Erythroblast (primary cell): ENCODE data around the gene XPR1.

Experiments used
- GATA1 ChIP-seq: IDR thresholded peaks from 2 replicates; pipeline ENCODE4 v1.6.1; 2011; ENCODE audit warnings: low read depth, mild to moderate bottlenecking, control low read depth, low read length, moderate library complexity
- POLR2A ChIP-seq: IDR thresholded peaks from 2 replicates; pipeline ENCODE4 v1.6.1; 2011; ENCODE audit warnings: mild to moderate bottlenecking, low read length

DNA sequence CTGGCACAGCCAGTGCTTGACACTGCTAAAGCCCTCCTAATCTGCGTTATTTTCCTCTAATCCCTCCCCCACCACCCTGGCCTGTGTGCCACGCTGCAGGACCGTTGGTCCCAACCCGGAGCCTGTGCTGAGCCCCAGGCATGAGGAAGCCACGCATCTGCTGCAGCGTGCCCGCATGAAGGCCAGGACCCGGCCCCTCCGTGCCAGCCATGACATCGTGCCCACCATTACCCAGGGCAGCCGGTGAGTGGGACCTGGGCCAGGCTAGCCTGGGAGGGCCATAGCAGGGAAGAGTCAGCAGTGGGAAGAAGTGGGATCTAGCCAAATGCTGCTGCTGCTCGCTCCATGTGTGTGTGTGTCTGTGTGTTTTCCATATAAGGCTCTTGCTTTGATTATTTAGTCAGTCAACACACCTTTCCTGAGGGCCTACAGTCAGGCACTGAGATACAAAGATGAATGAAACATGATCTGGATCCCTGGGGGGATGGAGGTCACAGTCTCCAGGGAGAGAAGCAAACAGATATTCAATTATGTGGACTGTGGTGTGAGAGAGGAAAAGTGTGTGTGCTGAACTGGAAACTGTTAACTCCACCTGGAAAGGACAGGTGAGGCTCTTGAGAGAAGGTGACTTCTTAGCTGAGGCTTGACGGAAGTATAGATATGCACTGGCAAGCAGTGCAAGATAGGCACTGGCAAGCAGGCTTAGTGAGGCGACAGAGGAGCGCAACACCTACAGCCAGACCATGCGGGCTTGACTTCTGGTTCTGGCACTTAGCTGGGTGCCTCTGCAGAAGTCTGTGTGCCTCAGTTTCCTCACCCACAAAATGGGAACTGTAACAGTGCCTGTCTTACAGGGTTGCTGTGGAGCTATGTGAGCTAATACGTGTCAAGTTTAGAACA, 296.8 kb downstream of the XPR1 start:
- TF ChIP-seq POLR2A (no peak), GATA1 (no peak)
